HG03097 (cell line): ENCODE results near the gene PROCR.
"Not testable (repeated sequence)": the region's sequence is repeated elsewhere in the genome, so short reads cannot be mapped to it uniquely, and the experiment has no call there.

Source experiments
- ATAC-seq: cut with Tn5 transposase; IDR thresholded peaks from one replicate; pipeline ENCODE4 v1.9.1; 2021; ENCODE audit not compliant: unreplicated experiment, low FRiP score

The PROCR gene

GRCh38 chr20:35164531-35164930 is 7.3 kb upstream of the PROCR start:
- ATAC-seq, result not testable (repeated sequence)

DNA sequence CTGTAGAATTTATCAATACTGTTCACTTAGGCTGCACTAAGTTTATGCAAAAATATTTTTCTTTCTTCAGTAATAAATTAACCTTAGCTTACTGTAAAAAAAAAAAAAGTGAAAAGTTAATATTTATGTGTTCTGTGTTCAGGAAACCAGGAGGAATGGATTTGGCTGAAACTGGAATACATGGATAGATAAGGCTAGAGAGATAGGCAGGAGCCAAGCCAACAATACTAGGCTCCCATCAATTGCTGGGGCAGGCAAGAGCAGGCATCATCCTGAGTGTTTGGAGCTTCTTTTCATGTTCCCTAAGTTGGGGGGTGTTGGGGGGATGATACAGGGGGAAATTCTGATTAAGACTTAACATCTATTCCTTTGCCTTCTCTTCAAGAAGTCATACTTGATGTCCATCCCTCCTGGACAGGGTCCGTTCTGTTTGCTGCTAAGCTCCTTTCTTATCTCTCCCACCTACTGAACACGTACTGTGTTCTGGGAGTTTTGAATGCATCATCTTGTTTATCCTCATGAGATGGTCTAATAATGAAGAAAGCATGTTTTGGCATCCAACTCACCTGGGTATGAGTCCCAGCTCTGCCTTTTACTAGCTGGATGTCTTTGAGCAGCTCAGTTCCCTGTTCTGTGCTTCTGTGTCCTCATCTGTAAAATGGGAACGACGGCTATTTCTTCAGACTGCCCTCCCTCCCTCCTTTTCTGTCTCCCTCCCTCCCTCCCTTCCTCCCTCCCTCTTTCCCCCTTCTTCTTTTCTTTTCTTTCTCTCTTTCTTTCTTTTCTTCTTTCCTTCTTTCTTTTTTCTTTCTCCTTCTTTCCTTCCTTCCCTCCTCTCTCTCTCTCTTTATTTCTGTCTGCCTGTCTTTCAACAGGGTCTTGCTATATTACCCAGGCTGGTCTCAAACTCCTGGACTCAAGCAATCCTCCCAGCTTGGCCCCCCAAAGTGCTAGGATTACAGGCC is 6.4 kb upstream of the PROCR start:
- no peak for ATAC-seq

GRCh38 chr20:35166242-35166830 is 5.5 kb upstream of the PROCR start:
- ATAC-seq, result no peak

- no peak for ATAC-seq
Observed at GRCh38 chr20:35167787-35168186, 4.1 kb upstream of the PROCR start.

GRCh38 chr20:35168701-35169409 is 3.0 kb upstream of the PROCR start:
- not testable (repeated sequence) for ATAC-seq

DNA sequence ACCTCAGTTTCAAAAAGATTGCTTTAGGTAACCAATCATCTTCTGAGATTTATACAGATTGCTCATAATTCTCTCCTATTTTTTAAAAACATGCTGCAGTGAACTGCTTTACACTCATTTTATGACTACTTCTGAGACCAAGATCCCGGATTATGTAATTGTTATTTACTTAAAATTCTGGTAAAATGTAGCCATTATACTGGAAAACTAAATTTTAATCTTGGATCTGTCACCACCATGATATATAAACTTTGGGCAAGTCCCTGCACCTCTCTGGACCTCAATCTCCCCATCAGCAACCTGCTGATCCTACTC is 477 bp upstream of the PROCR start:
- no peak for ATAC-seq

GRCh38 chr20:35172434-35172806 is 548 bp downstream of the PROCR start:
- ATAC-seq, result no peak

DNA sequence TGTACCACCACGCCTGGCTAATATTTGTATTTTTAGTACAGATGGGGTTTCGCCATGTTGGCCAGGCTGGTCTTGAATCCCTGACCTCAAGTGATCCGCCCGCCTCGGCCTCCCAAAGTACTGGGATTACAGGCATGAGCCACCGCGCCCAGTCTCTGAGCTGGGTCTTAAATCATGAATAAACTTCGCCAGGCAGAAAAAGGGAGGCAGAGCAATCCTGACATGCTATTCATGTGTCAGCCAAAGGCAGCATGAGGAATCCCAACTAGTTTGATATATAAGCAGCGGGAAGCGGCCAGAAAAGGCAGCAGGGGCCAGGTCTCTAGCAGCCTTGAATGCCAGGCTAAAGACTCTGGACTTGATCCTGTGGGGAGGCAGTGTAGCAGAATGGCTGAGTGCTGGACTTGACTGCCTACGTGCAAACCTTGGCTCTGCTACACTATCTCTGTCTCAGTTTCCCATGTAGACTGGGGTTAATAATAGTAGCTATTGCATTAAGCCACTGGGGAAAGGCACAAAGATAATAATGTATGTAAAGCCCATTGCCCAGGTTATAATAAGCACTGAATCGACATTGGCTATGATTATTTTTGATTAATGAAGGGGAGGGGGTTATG is 1.8 kb downstream of the PROCR start:
- no peak for ATAC-seq

- no peak for ATAC-seq
Observed at GRCh38 chr20:35174458-35175216, 2.8 kb downstream of the PROCR start.

- ATAC-seq, result no peak
Observed at GRCh38 chr20:35176132-35176531, 4.3 kb downstream of the PROCR start.

DNA sequence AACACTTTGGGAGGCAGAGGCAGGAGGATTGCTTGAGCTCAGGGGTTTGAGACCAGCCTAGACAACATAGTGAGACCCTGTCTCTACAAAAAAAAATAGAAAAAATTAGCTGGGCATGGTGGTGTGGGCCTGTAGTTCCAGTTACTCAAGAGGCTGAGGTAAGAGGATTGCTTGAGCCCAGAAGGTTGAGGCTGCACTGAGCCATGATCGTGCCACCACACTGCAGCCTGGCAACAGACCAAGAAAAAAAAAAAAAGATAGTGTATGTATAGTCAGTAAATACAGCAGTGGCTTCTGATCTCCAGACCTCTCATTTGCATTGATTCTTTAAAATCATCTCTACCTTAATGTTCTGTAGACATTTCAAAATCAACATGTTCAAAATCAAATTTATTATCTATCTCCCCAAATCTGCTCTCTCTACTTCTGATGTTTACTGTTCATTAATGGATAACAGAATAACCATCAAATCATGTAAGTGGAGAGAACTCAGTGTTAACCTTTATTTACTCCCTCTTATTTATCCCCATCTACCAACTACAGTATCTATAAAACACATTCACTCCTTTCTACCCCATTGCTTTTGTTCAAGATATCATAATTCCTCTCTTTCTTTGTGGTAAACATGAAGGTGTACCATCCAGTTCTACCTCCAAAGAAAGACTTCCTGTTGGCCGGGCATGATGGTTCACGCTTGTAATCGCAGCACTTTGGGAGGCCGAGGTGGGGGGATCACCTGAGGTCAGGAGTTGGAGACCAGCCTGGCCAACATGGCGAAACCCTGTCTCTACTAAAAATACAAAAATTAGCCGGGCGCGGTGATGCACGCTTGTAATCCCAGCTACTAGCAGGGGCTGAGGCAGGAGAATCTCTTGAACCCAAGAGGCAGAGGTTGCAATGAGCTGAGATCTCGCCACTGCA is 7.7 kb downstream of the PROCR start:
- ATAC-seq, result no peak

GRCh38 chr20:35180266-35180665 is 8.4 kb downstream of the PROCR start:
- ATAC-seq, result no peak

- no peak for ATAC-seq
Observed at GRCh38 chr20:35181731-35182130, 9.9 kb downstream of the PROCR start.

DNA sequence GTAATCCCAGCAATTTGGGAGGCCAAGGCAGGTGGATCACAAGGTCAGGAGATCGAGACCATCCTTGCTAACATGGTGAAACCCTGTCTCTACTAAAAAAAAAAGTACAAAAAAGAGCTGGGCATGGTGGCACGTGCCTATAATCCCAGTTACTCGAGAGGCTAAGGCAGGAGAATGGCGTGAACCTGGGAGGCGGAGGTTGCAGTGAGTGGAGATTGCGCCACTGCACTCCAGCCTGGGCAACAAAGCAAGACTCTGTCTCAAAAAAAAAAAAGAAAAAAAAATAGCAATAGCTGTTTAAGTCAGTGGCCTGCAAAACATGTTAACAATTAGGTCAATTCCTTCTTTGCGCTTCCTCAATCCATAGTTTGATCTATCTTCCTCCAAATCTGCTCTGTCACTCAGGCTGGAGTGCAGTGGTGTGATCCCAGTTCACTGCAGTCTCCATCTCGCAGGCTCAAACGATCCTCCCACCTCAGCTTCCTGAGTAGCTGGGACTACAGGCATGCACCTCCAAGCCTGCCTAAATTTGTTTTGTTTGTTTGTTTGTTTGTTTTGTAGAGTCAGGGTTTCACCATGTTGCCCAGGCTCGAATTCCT is 14.9 kb downstream of the PROCR start:
- ATAC-seq, result not testable (repeated sequence)

DNA sequence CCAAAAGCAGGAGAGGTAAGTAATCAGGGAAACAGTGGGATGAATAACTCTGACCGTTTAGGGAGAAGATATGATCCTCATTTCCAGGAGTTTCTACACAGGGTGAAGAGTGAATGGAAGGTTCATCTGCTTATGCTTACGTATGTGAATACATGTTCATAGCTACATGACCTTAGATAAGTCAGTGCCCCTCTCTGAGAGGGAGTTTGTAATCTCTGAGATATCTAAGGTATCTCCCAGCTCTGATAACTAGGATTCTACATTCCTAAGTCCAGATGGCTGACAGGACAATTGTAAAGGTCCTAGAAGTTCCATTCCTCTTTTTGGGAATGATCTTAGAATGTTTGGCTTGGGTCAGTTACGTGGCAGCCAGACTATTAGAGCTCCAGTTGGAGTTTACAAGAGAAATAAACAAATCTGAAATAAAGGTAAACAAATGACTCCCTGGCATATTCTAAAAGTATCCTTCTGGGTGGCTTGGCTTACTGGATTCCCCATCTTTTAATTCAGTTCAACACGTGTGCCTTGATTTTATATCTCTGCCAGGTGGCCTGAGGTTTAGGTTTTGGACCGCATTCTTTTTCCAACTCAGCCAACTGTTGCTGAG is 15.8 kb downstream of the PROCR start:
- ATAC-seq, result no peak

GRCh38 chr20:35189223-35189622 is 17.4 kb downstream of the PROCR start:
- ATAC-seq, result not testable (repeated sequence)

GRCh38 chr20:35190556-35190955 is 18.7 kb downstream of the PROCR start:
- ATAC-seq, result no peak

DNA sequence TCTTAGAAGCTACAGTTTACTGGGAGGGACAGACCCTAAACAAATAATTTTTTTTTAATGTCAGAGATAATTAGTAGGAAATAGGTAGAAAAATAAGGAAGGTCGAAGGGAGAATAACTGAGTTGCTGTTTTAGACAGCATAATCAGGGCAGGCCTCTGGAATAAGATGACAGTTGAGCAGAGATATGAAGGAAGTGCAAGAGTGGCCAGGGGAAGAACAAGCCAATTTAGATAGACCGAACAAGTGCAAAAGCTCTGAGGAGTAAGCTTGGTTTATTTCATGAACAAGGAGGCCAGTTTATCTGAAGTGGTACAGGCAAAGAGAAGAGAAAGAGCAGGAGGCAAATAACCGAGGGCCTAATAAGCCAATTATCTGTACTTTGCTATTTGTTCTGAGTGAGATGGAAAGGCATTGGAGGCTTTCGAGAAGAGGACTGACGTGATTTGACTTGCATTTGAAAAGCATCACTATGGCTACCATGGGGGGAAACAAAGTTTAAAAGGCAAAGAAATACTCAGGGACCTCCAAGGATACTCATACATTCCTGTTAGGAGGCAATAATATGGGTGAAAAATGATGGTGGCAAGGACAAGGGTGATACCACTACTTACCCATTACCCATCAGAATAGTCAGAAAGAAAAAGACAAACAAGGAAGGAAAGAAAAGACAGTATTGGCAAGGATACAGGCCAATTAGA is 19.7 kb downstream of the PROCR start:
- no peak for ATAC-seq
